ENCODE data around the gene LTA4H.

The LTA4H gene

DNA sequence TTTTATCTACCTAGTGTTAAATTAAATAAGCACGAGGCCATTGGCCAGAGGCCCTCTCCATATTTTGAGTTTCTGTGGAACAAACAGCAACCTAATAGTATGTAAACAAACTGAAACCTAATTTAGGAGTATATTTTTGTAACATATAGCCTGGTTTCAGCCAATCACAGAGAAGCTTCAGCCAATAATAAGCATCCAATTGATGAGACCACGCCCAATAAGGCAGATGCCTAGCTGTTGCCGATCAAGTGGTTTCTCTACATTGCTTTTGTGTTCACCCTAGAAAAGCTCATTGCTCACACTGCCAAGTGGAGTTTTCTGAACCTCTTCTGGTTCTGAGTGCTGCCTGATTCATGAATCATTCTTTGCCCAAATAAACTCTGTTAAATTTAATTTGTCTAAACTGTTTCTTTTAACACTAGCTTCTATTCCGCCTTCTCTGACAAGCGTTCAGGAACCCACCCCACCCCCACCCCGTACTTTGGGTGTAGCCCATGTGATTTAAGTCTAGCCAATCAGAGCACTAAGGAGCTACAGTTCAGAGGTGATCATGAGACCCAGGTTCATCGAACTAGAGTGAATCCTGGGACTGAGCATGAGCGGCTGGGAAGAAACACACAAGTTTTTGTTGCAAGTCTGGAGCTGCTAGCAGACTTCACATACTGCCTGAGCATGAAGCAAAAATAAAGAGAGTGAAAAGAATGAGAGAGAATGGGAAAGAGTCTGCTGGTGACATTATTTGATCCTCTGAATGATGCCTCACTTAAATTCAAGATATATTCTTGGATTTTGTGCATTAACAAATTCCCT, 21.5 kb upstream of the LTA4H start:
- no peak for DNase-seq

DNA sequence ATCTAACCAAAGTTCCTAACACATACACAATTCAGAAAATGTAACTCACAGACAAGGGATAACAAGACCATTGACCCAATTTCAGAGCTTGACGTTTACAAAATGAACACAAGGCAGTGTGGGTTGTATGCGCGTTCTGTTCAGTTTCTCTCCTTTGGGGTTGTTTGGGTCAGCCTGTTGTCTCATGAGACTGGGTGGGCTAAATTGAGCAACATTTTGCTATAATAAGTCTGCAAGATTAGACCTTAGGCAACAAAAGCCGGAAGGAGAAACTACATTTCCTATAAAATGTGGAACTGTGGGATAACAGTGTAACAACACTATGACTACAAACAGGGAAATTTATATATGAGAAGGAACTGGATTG, 18.8 kb upstream of the LTA4H start:
- DNase-seq = no peak

DNA sequence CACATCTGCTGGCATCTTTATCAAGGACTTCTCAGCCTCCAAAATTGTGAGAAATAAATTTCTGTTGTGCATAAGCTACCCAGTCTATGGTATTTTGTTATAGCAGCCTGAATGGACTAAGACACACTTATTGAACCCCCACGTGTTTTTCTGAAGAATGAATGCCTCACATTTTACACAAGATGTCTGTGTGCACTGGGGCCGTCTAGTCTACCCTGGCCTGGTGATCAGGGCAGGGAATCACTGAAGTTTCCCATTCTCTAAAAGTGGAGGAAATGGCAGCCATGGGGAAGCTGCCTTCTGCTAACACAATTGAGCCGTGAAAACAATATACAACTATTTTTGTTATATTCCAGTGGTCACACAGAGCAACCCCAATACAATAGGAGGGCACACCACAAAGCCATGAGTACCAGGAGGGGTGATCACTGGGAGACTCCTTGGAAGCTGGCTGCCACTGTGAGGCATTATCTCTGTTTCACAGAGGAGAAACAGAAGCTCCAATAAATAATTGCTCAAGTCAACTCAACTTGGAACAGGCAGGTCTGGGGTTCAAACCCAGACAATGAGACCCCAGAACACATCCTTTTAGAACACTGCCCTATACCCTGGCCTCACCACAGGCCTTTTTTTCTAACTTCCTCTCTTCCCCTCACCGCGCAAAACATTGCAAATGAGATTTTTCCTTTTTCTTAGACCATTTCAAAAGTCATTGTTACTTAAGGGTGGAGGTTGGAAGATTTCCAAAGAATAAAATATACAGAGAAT, 18.3 kb upstream of the LTA4H start:
- no peak for DNase-seq

DNA sequence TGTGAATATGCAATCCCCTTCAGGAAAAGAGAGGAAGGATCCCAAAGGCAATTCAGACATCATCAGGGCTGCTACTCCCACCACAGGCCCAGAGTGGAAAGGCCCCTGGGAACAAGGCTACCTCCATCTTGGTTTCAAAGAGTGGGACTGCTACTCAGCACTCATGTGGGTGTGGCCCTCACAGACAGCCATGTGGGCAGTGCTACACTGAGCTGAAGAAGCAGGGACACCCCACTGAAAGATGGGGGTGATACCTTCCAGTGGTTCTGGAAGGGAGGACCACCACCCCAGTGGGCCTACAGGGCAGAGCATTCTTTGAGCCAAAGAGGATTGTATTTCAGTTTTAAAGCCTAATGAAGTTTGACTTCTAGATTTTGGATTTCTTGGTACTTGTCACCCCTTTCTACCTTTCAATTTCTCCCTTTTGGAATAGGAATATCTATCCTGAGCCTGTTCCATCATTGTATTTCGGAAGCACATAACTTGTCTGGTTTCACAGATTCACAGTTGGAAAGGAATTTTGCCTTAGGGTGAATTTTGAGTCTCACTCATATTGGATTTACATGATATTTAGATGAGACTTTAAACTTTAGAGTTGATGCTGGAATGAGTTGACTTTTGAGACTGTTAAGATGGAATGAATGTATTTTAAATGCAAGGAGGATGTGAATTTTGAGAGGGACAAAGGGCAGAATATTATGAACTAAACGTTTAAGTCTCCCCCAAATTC, 16.5 kb upstream of the LTA4H start:
- no peak for DNase-seq

DNA sequence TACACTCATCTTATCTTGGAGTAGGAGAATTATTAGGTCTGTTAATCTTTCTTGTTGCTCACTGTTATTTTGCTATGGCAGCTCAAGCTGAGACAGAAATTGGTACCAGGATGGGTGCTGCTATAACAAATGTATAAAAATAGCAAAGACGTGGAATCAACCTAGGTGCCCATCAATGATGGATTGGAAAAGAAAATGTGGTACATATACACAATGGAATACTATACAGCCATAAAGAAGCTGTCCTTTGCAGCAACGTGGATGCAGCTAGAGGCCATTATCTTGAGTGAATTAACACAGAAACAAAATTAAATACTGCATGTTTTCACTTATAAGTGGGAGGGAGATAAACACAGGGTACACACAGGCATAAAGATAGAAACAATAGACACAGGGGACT, 14.8 kb upstream of the LTA4H start:
- DNase-seq = no peak

DNA sequence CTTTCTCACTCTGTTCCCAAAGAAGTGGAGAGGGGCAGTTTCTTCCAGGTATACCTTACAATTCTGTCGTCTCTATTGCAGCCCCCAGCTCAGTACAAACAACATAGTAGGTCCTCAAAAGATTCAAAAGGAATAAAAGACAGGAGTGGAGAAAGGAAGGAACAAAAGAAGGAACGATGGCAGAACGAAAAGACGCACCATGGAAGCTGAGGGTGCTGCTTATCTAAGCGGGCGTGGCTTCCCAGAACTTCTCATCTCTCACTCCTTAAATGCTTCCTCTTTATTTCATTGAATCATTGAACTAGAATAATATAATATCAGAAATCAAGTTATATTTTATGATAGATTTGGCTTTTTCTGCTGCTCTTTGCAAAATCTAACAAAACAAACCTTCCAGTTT, 13.7 kb upstream of the LTA4H start:
- no peak for DNase-seq

DNA sequence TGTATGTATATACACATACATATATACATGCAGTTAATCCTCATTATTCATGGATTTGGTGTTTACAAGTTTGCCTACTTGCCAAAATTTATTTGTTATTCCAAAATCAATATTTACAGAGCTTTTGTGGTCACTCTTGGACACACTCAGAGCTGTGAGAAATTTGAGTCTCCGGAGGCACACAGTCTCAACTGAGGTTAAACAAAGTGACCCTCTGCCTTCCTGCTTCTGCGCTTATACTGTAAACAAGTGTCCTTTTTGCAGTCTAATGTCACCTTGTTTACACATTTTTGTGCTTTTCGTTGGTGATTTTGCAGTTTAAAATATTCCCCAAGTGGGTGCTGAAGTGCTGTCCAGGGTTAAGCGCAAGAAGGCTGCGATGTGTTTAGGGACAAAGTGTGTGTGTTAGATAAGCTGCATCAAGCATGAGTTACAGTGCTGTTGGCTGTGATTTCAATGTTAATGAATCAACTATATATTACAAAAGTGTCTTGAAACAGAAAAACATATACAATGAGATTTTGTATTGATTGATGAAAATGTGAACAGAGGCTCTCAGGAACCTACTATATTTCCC, 13.1 kb upstream of the LTA4H start:
- DNase-seq = no peak

DNA sequence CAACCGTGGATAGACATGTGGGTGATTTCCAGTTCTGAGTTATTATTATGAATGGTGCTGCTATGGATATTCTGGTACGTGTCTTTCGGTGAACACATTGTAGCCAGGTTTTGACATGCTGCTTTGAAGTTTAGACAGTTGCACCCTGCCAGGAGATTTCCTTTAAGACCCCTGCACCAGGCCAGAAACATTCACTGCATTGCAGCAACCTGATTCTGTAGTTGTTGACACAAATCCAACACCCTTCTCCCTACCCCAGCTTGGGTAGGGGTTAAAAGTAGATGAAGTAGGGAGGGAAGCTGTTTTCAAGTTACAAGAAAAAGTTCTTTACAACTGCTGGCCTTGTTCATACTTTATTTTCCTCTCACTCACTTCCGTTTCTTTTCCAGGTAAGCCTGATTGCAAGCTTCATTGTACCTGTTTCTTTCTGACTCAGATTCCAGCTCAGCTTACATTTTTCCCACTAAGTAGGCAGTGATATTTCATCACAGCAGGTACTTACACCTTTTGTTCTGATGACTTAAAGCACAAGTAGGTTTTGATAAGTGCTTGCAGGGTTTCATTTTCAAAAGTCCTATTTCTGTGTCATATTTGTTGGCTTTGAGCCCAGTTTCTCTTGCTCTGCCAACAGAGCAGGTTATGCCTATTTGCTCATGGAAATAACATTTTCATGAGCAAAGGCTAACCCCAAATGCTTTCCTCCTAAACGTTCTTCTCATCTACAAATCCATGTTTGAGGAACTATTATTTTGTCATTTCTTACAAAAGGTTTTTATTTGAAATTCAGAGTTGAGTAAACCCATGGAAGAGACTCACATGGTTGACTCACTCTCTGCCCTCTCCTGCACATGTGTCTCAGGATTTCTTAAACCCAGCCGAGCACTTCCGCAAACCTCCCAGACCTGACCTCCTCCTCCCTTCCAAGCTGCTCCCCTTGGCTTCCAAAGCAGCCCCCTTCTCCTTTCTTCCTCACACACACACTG, 12.1 kb upstream of the LTA4H start:
- DNase-seq = no peak

DNA sequence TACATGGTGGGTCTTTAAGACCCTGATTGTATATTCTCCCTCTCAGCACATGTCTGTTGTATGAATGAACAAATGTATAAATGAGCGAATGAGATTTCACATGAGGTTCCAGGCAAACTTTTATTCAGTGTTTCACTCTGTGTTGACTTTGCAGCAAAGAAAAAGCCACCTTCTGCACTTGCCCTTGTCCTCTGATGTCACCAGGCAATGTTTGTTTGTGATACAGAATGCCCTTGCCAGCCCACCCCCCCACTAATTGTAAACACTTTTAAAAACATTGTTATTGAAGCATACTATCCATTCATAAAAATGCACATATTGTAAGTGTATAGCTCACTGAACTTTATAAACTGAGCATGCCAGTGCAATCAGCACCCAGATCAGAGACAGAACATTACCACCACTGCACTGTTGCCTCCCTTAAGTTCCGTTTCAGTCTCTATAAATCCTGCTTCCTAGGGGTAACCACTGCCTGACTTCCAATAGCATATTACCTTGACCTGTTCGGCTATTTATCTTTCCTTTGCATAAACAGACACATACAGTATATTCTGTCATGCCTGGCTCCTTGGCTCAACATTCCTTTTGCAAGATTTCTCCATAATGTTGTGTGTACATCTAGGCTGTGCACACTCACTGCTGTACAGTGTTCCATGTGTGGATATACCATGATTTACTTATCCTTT, 11.3 kb upstream of the LTA4H start:
- no peak for DNase-seq

DNA sequence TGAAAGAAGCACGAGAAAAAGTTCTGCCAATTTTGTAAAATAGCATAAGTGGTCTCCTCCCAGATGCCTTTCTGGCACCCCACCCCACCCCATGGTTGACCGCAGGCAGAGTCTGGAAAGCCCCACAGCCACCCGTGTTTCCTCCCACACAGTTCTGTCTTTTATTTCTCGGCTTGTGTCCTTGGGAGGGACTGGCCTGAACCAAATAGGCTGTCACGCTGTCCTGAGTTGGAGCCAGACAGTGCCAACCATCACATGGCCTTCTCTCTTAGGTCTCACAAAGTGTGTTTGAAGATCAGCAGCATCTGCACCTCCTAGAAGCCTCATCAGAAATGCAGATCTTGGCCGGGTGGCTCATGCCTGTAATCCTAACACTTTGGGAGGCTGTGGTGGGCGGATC, 10.2 kb upstream of the LTA4H start:
- DNase-seq = no peak

DNA sequence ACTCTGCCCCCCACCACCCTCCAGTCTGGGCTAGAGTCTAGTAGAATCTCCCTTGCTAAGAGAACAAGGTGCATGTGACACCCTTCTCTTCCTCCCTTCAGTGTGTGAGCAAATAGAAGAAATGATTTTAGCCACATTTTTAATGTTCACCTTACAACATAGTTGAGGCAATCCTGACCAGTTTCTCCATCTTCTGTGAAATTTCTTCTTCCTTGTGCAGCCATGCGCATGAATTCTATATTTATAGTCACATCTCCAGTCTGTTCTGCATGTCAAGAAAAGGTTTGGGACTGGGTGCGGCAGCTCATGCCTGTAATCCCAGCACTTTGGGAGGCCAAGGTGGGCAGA, 9.5 kb upstream of the LTA4H start:
- no peak for DNase-seq

DNA sequence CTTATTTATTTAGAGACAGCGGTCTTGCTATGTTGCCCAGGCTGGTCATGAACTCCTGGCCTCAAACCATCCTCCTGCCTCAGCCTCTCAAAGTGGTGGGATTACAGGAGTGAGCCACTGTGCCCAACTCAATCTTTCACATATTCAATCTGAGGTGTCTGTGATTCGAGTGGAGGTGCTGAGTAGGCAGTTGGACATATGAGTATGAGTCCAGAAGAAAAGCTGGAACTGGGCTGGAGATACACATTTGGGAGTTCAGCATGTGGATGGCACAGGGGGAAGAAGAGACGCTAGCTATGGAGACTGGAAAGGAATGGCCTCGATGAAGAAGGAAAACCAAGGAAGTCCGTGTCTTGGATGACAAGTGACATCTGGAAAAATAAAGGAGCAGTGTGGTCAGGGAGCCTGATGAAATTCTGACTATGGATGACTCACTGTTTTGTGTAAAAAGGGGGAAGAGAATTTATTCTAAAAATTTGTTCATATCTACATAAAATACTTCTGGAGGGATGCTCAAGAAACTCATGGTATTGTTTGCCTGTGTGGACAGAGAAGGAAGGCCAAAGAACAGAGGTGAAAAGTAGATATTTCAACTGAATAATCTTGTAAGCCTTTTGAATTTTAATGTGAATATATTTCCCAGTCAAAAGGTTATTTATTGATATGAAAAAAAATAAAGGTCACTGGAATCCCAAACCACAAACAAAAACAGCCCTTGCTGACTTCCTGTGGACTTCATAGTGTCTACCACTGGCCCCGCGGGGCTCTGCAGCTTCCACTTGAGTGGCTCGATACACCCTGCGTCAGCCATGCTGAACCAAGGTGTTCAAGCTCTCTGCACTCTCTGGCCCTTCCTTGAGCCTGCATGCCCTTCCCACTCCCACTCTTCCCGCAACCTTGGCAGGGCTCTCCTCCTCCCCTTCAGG, 8.9 kb upstream of the LTA4H start:
- DNase-seq = no peak

DNA sequence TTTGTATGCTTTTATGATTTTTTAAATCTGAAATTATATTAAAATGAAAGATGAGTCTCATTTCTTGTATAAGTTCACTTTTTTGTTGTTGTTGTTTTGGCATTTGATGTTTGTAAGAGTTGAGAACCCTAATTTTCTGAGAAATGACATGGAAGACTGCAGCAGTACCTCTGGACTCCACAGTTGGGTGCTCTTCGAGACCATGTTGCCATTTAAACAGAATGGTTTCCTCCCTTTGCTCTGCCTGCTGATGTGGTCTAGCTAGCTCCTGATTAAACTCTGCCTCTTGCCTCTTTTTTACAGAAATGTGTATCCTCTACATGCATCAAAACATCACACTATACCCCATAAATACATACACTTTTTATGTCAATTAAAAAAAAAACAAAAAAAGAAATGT, 5.8 kb upstream of the LTA4H start:
- DNase-seq = no peak

DNA sequence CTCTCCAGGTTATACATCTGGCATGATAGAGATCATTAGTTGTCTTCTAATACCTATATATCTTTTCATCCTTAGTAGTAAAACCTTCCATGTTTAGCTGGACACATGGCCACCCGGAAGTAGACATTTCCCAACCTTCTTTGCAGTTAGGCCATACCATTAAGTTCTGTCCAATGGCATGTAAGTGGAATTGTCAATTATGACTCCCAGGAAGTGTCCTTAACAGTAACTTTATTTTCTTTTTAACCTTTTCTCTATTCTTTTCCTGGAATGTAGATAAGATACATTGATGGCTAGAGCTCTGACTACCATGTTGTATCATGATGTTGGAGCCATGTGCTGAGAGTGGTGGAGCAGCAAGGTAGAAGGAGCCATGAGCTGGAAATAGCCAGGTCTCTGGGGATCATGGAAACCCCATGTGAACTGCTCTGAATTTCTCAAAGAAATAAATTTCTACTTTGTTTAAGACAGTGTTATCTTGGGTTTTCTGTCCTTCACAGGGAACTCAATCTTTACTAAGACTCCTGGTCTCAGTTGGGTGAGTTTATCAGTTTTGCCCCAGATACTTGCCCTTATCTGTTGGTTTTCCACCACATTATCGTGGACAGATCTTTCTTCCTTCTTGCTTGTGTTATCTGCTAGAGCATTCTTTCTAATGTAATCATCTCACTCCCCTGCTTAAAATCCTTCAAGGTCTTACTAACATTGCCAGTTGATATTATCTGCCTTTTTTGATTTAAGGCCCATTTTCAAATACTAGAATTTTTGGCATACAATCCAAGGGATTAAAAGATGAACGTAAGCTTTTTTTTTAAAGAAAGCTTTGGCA, 5.1 kb upstream of the LTA4H start:
- no peak for DNase-seq

DNA sequence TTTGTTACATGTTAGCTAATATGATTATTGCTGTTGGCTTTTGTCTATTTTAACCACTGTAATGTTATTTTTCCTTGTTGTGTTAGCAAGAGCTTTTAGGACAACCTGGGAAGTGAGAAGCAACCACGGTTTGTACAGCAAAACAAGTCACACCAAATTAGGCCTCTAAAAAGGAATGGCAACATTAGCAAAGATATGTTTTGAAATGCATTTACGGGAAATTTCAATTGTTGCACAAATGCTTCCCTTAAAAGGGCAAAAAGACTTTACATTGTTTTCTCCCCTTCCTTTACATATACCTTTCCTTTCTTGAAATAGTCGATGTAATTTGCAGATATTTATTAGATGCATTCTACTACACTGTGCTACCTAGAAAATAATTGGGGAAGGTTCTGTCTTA, 4.1 kb upstream of the LTA4H start:
- DNase-seq = no peak

DNA sequence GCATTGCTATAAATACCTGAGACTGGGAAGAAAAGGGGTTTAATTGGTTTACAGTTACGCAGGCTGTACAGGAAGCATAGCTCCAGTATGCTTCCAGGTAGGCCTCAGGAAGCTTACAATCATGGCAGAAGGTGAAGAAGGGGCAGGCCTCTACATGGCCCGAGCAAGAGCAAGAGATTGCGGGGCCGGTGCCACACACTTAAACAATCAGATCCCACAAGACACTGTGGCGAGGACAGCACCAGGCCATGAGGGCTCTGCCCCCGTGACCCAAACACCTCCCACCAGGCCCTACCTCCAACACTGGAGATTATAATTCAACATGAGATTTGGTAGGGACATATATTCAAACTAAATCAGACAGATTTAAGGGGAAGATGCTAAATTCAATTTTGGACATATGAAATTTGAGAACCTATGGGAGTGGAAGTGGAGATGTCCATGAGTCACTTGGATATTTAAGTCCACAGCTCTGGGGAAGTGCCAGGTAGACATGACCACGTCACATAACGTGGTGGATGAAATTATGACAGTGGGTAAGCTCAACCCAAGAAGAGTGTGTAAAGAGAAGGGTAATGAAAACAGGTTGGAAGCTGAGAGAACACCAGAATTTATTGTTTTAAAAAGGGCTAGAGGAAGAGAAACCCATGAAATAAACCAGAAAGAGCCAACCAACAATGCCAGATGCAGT, 1.5 kb upstream of the LTA4H start:
- no peak for DNase-seq

DNA sequence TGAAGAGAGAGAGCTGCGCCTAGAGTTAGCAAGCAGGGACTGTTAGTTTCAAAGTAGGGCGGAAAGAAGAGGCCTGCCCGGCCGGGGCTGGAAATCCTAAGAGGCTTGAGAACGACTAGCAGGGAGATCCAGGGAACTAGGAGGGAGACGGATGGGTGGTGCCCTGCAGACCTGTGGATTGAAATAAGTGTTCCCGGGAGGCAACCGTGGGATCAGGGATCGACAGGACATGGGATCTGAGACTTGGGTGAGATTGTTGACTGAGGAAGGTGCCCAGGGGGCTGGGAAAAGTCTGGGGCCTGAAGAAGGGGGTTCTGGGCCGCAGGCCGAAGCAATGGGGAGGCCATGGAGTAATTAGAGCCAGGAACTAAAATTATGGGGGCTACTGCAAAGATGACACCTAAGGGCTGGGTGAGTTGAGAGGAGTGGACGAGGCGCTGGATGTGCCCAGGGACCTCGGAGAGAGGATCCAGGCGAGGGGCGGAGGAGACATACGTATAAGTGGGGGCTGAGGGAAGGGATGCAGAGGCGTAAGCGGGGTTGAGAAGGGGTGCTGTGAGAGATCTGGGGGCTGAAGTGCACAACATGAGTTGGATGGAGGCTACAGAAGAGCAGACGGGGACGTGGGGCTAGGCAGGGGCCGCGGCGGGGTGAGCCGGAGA, 635 bp downstream of the LTA4H start:
- DNase-seq = no peak

Data from GOT3 (cell line).